GM19395 (cell line): ENCODE data around the gene KRT33A.

Experiments
- ATAC-seq: cut with Tn5 transposase; IDR thresholded peaks from one replicate; pipeline ENCODE4 v1.9.1; 2021; ENCODE audit warnings: mild to moderate bottlenecking, moderate library complexity; ENCODE audit not compliant: unreplicated experiment

The KRT33A gene

DNA sequence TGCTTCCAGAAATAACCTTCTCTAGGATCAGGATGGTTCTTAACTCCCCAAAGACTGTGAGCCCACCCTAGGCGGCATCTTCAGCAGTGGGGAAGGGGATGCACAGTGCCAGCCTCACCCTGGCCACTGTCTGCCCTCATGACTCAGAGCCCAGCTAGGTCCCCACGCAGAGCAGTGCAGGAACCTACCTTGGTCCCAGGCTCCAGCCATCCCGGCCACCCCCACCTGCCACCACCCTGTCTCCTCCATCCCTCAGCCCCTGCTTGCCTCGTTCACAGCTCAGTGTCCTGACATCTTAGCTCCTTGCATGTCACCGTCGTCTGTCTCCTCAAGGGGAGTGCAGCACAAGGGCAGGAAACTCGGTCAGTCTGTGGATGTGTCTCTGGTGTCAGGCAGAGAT is 19.0 kb downstream of the KRT33A start:
- no peak for ATAC-seq

DNA sequence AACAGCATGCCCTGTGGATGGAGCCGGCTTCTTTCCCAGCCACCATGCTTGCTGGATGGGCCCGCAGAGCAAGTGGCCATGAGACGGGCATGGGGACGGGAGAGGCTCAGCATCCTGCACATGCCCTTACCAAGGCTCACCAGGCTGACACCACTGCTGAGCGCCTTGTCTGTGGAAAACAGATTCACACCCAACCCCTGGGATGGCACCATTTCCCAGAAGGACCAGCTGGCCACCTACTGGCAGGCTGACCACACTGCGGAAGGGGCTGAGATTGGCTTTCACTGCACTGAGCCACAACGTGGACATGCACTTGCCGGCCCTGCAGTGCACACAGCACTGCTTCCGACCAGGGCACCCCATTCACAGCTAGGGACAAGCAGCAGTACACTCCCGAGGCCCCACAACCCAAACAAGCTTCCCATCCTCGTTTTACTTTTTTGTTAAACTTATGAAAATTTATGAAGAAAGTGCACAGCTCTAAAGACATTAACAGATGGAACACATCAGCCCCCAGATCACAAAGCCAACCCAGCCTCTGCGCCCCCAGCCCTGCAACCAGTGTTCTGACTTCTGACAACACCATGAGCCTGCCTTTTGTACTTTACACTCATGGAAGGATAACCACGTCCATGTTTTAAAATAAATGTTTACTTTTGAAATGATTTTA is 21.2 kb downstream of the KRT33A start:
- ATAC-seq: no peak

DNA sequence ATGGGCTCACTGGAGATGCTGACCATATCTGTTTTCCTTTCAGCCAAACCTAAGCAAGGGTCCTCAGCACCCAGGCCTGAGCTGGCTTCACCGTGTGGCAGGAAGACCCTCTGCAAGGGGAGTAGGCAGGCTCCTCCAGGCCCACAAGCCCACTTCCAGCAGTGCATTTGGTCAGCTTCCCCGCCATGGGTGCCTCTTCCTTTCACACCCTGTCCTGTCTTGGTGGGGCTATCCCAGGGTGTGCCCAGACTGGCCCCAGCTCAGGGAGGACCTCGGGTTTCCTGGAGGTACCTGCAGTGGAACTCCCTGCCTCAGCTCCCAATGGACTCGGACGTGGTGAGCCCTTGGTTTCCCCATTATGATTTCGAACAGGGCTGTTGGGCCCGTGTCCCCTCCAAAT is 22.4 kb downstream of the KRT33A start:
- ATAC-seq: no peak

DNA sequence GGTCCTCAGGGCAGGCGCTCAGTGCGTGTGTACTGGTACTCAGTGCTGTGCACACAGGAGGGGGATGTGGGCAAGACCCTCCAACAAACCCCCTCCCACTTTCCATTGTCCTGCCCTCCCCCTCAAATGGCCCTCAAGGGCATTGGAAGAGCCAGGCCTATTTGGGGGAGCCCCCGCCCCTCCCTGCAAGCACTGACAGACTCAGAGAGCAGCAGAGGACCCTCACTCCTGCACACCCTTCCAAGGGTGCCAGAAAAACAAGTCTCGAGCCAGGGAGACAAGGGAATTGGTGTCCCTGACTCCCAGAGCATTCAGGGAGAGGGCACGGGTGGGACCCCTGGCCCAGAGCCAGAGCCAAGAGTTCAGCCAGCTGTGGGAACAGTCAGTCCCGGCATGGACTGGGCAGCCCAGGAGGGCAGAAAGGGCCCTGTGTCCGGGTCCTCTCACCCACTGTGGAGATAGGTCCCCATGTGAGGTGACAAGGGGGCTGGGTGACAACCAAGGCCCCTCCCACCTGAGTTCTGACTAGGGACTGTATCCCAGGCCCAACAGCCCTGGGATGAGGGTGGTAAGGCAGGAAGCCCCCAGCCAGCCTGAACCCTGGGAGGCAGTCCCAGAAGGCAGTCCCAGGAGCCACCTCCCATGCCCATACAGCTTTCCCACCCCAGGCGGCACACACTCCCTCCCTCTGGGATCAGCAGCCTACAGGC is 23.1 kb downstream of the KRT33A start:
- ATAC-seq: no peak

DNA sequence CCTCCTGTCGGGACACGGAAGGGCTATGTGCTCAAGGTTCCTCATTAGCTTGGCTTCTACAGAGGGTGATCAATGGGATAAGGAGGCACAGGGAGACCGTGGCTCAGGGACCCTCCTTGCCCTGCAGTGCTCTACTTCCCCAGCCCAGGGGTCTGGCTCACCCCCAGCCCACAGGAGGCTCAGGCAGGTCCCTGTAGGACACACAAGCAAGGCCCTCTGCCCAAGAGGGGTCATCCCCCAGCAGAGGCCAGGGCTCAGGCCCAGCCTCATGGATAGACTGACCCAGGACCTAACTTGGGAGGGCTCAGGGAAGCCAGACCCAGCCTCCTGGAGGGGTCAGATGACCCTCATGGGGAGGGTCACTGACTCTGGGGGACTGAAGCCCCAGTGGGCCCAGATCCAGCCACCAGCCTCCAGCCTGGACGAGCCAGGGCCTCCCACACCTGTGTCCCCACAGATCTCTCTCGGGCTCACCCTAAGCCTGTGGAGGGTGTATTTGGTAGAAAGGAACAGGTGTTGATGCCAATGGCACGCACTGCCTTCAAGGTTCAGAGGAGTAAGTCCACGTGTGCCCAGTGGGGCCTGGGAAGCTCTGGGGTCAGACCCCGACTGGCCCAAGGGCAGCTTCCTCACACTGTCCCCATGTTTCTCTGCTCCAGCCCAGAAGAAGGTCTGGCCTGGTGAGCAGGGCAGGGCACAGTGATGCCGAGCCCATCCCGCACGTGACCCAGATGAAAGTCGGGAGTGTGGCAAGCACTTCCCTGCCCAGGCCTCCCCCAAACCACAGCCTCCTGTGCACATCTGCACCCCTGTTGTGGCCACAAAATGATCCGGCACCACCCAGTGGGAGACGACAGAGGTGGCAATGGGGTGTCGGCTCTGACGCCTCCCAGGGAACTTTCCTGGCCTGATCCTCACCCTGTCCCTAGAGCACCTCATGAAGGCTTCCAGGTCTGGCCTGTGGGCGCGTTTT is 24.2 kb downstream of the KRT33A start:
- ATAC-seq: no peak

DNA sequence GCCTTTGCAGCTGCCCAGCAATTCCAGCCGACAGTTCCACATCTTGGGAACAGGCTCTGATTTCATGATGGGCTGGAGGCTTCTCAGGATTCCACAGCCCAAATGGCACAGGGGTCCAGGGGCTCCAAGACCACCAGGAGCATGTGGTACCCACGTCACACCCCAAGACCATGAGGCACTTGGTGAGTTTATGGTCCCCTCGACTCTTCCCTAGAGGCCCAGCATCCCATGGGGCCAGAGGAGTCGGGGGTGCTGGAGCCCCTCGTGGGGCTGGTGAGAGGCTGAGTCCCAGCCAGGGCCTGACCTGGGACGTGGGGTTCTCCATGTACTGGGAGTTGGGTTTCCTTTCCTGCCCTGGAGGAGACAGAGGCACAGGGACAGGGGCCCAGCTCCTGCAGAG is 25.0 kb downstream of the KRT33A start:
- no peak for ATAC-seq

DNA sequence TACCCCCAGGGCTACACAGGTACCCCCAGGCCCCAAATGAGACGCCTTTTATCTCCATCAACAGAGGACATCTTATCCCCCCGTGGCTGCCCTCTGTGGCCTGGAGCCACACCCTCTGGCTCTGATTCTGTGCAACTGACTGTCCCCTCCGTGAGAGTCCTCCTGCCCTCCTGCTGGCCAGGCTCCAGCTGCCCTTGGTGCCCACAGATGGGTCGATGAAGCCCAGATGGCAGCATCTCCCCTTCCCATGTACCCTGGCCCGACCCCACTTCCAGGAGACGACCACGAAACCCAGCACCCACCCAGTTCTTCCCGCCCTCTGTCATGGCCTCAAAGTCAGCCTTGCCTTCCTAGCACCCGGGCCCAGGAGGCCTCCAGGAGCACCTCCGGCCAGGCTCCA is 25.5 kb downstream of the KRT33A start:
- no peak for ATAC-seq

DNA sequence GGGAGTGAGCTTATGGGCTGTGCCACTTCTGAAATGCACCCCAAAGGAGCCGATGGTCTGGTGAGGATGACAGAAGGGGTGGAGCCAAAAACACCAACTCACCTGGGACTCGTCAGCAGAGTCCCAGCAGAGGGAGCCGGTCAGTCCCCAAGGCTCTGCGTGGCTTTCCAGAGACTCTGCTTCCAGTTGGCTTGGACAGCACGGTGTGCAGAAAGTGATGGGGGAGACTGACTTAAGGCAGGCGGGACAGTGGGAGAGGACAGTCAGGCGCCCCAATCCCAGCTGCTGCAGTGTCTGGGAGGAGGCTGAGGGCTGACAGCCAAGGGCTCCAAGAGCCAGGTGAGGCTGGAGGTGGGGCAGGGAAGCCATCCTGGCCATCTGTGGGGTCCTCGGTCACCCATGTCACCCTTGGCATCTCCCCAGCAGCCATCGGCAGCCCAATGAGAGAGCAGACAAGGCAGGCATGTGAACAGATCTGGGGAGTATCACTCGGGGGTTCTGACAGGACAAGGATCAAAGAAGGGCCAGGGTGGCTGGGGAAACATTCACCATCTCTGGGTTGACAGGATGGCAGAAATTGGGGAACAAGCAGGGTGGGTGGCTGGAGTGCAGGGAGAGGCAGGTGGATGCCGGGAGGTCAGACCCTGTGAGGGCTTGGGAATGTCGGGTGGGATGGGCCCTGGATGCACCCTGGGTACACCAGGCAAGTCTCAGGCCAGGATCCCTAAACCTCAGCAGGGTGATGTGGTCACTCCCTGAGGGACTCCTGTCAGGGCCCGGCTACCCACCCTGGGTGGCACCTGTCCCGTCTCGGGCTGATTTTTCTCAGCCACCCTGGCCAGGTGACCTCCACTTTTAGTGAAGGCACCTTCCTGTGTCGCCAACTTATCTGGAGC is 26.2 kb downstream of the KRT33A start:
- ATAC-seq: no peak

DNA sequence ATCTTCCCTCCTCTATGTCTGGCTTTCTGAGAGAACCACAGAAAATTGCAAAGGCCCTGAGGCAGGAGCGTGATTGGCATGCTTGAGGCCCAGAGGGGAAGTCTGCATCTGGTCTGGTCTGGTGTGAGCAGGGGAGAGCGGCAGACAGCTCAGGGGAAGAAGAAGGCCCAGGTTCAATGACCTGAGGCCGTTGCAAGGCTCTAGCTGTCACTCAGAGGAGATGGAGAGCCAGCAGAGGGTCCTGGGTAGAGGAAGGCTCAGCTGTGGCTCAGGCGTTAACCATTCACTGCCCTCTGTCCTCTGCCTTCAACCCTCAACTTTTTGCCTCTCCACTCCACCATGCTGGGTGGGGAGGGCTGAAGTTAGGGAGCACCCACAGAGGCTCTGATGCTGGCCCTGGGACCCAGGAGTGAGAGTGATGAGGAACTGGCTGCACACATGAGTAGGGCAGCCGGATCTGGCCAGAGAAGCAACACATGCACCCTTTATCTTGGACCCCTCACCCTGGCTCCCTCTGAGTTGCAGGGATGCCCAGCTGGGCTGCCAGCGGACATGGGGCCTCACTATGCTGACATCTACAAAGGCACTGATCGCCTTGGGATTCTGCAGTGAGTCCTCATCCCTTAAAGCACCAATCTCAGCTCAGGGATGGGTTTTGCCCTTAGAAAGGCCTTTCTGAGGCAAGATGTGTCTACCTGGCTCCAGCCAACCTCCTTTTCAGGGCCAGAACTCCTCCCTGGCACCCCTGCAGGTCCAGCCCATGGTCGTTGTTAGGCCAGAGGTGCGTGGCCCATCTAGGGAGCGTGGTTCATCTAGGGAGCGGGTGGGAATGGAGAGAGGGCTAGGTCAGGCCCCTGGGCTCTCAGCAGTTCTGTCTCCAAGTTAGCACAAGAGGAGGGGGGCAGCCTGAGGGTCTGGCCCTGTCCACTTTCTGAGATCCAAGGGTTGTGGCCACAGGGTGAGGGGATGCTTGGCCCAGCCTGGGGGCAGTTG is 27.4 kb downstream of the KRT33A start:
- no peak for ATAC-seq

DNA sequence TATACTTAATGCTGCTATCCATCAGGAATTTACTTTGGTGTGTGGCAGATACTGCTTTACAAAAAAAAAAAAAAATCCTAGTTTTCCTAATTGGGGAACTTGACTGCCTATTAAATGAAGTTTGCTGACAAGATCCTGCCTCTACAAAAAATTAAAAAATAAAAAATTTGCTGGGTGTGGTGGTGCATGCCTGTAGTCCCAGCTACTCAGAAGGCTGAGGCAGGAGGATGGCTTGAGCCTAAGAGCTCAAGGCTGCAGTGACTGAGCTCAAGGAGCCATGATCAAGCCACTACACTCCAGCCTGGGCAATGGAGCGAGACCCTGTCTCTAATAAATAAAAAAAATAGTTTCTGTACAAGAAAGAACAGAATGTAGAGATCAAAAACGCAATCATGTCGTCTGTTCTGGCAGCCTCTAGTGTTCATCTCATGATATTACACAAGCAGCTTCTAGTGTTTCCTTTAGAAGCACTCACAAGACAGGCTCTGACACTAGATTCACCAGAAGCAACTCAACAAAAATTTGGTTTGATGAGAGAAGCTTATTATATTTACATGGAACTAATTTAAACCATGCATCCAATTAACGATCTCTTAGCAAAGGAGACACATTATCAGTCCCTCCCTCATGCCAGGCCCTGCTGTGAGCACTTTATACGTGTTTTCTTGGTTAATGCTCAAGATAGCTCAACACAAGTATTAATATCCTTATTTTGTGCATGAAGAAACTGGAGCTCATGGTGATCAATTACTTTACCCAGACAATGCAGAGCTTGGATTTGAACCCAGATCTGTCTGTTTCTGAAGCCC is 28.3 kb downstream of the KRT33A start:
- ATAC-seq: no peak

DNA sequence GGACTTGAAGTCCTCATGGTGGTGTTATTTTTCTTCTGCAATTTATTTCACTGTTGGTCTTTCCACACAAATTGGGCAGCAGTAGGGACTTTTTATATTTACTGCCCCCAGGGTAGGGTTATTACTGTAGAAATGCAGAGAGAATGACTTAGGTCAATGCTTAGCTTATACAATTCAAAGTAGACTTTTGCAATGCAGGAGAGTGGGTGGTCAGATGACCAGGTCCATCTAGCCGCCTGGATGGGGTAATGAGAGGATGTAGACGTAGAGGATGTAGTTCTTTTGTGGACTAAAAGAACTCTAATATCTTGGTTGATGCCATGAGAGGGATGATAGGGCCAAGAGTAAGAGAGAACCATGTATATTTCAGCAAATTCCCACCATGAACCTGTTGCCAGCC is 32.4 kb downstream of the KRT33A start:
- ATAC-seq: no peak

DNA sequence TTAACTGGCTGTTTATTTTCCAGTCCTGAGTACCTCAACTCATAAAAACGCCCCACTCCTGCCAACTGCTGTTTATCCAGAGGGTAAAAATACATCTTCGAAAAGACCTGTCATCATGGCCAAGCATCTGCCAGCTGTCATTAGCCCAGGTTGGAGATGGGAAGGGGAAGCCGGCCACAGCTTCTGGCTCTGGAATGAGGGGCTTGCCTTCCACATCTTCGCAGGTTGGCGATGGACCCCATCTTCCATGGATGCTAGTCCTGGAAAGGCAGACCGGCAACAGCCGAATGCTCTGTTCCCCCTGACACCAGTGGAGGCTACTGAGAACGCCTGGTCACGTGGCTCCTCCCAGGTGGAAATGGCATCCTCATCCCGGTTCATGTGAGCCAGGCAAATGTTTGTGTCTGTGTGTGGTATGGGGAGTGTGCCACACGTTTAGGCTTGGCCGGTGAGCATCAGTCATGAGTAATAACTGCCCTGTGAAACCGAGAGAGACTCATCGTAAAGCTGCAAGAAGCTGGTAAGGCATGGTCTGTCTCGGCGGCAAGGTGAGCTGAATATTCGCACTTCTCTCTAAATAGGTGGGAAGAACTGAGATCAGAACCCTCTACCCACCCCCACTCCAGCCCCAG is 34.7 kb downstream of the KRT33A start:
- no peak for ATAC-seq

DNA sequence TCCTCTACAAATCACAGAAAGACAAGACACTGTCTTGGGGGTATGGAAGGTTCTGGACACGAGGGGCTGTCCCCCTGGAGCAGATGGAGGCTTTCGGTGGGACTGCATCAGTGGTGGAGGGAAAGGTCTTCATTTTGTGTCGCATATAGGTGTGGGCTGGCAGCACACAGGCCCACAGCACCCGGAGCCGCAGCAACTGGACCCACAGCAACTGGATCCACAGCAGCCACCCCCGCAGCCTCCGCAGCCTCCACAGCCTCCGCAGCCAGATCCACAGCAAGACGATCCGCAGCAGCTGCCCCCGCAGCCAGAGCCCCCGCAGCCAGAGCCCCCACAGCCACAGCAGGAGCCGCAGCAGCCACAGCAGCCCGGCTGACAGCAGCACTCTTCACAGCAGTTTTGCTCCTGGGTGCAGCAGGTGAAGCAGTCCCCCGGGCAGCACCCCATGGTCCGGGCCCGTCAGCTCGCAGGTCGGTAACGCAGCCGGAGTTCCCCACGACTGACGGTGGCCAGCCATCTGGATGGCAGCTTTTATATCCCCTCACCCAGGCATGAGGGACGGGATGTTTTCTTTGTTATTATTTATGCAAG is 35.3 kb downstream of the KRT33A start, which contains the start of gene KRTAP17-1:
Gene KRTAP17-1, minus strand, starts transcription at position 507 of the 591 bp plus-strand sequence. Its CDS starts 60 bp downstream, at position 447.
- ATAC-seq: no peak

DNA sequence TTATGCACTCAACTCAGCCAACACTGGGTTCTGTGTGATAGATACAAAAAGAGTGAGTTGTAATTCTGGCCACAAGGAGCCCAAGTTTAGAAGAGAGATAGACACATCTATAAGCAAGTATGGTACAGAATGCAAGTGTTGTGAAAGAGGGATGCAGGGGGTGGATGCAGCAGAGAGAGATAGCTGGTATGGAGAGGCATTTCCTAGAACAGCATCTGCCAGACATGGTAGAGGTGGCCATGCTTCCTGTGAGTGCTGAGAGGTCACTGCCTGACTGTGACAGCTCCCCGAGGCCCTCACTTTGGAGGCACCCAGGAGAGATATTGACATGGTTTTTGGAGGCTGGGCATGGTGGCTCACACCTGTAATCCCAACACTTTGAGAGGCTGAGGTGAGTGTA is 39.5 kb downstream of the KRT33A start:
- ATAC-seq: no peak

DNA sequence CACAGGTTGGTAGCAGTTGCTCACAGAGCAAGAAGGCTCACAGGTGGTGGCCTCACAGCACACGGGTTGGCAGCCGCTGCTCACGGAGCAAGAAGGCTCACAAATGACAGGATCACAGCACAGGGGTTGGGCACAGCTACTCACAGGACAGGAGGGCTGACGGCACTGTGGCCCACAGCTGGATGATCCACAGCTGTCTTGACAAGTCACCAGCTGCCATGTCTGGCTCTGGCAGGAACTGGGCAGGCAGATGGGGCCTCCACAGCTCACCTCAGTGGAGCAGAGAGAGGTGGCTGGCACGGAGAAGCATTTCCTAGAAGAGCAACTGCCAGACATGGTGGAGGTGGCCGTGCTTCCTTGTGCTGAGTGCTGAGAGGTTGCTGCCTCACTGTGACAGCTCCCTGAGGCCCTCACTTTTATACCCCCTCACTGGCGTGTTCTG is 41.7 kb downstream of the KRT33A start, which contains the start of gene KRTAP16-1:
Gene KRTAP16-1, minus strand, starts transcription at position 392 of the 442 bp plus-strand sequence. Its CDS starts 56 bp downstream, at position 336.
- ATAC-seq: no peak

DNA sequence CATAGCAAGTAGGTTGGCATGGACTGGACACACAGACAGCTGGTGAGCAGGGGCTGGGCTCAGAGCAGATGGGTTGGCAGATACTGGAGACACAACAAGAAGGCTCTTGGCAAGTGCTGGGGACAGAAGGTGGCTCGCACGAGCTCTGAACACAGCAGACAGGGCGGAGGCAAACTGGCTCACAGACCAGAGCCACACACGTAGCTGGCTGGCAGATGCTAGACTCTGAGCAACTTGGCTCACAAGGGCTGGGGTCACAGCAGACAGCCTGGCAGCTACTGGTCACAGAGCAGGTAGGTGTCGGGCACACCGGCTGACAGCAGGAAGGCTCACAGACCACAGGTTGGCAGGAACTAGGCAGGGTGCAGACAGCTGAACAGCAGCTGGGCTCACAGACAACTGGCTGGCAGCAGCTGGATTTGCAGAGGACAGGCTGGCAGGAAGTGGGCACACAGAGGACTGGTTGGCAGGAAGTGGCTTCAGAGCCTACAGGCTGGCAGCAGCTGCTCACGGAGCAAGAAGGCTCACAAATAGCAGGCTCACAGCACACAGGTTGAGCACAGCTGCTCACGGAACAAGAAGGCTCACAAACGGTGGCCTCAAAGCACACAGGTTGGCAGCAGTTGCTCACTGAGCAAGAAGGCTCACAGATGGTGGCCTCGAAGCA is 42.2 kb downstream of the KRT33A start:
- ATAC-seq: no peak

DNA sequence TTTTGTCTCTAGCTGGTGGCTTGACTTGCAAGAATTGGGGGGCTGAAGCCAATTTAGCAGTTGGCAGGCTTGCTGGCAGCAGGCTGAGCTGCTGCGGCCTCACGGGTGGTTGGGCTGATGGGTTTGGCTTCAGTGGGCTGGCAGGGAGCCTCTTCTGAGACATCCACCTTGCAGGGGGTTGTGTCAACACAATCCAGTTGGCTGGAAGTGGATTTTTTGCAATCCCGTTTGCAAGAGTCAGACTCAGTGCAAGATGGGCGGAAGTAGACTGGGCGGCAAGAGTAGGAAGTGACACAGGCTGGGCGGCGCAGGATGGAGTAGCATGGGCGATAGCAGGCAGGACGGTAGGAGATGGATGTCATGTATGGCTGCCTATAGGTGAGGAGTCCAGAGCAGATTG is 43.0 kb downstream of the KRT33A start:
- ATAC-seq: no peak
